DMS114 treated with DMSO at 0.1 percent for 48 hours (cell line): ENCODE results near the gene PDCD1.
"Not testable (repeated sequence)": the region's sequence is repeated elsewhere in the genome, so short reads cannot be mapped to it uniquely, and the experiment has no call there.

Source experiments
- DNase-seq: peaks from one replicate; lab custom pipeline; 2025; ENCODE audit not compliant: unreplicated experiment; lab: John Stamatoyannopoulos, UW

PDCD1 gene

GRCh38 chr2:241858206-241859016, at the start of gene PDCD1:
PDCD1 (minus strand) TSS chr2:241858894; CDS start chr2:241858838, 56 bp downstream.
- DNase-seq: no peak

- not testable (repeated sequence) for DNase-seq
Observed at GRCh38 chr2:241907831-241908230, 49.1 kb upstream of the PDCD1 start.

GRCh38 chr2:241906826-241907570, 48.3 kb upstream of the PDCD1 start:
- no peak for DNase-seq

GRCh38 chr2:241906378-241906770, 47.7 kb upstream of the PDCD1 start:
- DNase-seq: not testable (repeated sequence)

GRCh38 chr2:241905716-241906377, 47.2 kb upstream of the PDCD1 start:
- DNase-seq: no peak

GRCh38 chr2:241904791-241905710, 46.4 kb upstream of the PDCD1 start:
- DNase-seq: no peak

- no peak for DNase-seq
Observed at GRCh38 chr2:241904011-241904718, 45.5 kb upstream of the PDCD1 start.

- DNase-seq: no peak
Observed at GRCh38 chr2:241903121-241904010, 44.7 kb upstream of the PDCD1 start.

- DNase-seq: no peak
Observed at GRCh38 chr2:241902357-241902991, 43.8 kb upstream of the PDCD1 start.

GRCh38 chr2:241901500-241902351, 43.0 kb upstream of the PDCD1 start:
- no peak for DNase-seq

- DNase-seq: no peak
Observed at GRCh38 chr2:241901018-241901380, 42.3 kb upstream of the PDCD1 start.

- DNase-seq: no peak
Observed at GRCh38 chr2:241900251-241901017, 41.7 kb upstream of the PDCD1 start.

GRCh38 chr2:241898463-241899270, 40.0 kb upstream of the PDCD1 start:
- no peak for DNase-seq

- no peak for DNase-seq
Observed at GRCh38 chr2:241897231-241897916, 38.7 kb upstream of the PDCD1 start.

GRCh38 chr2:241896746-241897201, 38.1 kb upstream of the PDCD1 start:
- no peak for DNase-seq
